Measurements from ENCODE around the gene C2orf92. TPM values are rescaled to one million over a fixed set of nuclear protein-coding genes. Genes with fewer than 3 reads are reported as not detected.

Gene C2orf92
- total RNA-seq, 1 experiment from 2014 or later = 6.0 TPM

DNA sequence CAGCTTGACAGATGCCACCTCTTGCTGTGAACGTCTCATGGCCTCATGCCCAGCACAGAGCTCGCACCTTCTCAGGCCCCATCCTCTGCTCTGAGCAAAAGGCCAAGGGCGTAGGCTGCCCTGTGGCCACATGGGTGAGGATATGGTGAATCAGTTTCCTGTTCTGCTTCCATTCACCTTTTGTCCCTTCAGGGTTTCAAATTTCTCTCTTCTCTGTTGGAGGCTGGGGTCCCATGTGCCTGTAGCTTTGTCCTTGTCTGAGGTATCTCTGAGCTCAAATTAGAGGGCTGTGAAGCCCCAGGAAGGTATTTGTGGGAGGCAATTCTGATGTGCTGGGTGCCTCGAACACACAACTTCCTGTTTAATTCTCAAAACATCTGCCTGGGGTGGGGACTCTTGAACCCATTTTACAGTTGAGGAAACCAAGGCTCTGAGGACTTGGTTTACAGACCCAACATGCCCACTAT, 72.9 kb downstream of the C2orf92 start:
- CTCF ChIA-PET = interaction anchor here (0.8 kb wide), 1 partner anchor 545 kb away, joined by 3 read pairs; no protein-coding TSS in a partner anchor
- Histone ChIP-seq H3K9me3 (ENCODE audit: control insufficient read depth, insufficient read depth, low read depth, low read length) (no peaks in the 10 kb centered on the region), H3K27me3 (ENCODE audit: control insufficient read depth, insufficient read depth, low read length) (no peaks in the 10 kb centered on the region), H3K4me3 (ENCODE audit: low read depth in 2 of 2, low read length in 2 of 2) (no peak overlapping the region), H3K27ac (ENCODE audit: low read length) (no peak overlapping the region), H3K36me3 (ENCODE audit: control insufficient read depth, insufficient read depth, low read length) (no peaks in the 10 kb centered on the region), H3K4me1 (ENCODE audit: control insufficient read depth, insufficient read depth, low read length) (no peaks in the 10 kb centered on the region)
- in situ Hi-C loops (cut with HindIII; ENCODE audit: low pct_unique_long_range_greater_than_20kb, low sequenced_read_pairs) (no loop called here), intact Hi-C loops (cut with micrococcal nuclease; ENCODE audit: unreplicated experiment) (no loop called here)
- TF ChIP-seq, protein P1, sequence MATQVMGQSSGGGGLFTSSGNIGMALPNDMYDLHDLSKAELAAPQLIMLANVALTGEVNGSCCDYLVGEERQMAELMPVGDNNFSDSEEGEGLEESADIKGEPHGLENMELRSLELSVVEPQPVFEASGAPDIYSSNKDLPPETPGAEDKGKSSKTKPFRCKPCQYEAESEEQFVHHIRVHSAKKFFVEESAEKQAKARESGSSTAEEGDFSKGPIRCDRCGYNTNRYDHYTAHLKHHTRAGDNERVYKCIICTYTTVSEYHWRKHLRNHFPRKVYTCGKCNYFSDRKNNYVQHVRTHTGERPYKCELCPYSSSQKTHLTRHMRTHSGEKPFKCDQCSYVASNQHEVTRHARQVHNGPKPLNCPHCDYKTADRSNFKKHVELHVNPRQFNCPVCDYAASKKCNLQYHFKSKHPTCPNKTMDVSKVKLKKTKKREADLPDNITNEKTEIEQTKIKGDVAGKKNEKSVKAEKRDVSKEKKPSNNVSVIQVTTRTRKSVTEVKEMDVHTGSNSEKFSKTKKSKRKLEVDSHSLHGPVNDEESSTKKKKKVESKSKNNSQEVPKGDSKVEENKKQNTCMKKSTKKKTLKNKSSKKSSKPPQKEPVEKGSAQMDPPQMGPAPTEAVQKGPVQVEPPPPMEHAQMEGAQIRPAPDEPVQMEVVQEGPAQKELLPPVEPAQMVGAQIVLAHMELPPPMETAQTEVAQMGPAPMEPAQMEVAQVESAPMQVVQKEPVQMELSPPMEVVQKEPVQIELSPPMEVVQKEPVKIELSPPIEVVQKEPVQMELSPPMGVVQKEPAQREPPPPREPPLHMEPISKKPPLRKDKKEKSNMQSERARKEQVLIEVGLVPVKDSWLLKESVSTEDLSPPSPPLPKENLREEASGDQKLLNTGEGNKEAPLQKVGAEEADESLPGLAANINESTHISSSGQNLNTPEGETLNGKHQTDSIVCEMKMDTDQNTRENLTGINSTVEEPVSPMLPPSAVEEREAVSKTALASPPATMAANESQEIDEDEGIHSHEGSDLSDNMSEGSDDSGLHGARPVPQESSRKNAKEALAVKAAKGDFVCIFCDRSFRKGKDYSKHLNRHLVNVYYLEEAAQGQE (IDR thresholded peaks at IDR 0.05; ENCODE audit: insufficient read depth in 1 of 2, low read depth in 2 of 2, low read length in 1 of 2) = no peak
- TF ChIP-seq, protein P2, sequence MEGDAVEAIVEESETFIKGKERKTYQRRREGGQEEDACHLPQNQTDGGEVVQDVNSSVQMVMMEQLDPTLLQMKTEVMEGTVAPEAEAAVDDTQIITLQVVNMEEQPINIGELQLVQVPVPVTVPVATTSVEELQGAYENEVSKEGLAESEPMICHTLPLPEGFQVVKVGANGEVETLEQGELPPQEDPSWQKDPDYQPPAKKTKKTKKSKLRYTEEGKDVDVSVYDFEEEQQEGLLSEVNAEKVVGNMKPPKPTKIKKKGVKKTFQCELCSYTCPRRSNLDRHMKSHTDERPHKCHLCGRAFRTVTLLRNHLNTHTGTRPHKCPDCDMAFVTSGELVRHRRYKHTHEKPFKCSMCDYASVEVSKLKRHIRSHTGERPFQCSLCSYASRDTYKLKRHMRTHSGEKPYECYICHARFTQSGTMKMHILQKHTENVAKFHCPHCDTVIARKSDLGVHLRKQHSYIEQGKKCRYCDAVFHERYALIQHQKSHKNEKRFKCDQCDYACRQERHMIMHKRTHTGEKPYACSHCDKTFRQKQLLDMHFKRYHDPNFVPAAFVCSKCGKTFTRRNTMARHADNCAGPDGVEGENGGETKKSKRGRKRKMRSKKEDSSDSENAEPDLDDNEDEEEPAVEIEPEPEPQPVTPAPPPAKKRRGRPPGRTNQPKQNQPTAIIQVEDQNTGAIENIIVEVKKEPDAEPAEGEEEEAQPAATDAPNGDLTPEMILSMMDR (IDR thresholded peaks at IDR 0.05) = no peak
- TF ChIP-seq SIN3A (IDR thresholded peaks at IDR 0.05; ENCODE audit: borderline replicate concordance, insufficient read depth, low read depth, low read length) (no peak), TCF7L2 (IDR thresholded peaks at IDR 0.05; ENCODE audit: low read depth, low read length) (no peak), POLR2AphosphoS5 (IDR thresholded peaks at IDR 0.05; ENCODE audit: low read depth, low read length) (no peak)
- POLR2A ChIA-PET = no interaction called here
- no peak for DNase-seq (ENCODE audit: low read depth, low spot score)
- ATAC-seq = no peak
- no TSS peak for BruUV-seq (replicated peaks)

DNA sequence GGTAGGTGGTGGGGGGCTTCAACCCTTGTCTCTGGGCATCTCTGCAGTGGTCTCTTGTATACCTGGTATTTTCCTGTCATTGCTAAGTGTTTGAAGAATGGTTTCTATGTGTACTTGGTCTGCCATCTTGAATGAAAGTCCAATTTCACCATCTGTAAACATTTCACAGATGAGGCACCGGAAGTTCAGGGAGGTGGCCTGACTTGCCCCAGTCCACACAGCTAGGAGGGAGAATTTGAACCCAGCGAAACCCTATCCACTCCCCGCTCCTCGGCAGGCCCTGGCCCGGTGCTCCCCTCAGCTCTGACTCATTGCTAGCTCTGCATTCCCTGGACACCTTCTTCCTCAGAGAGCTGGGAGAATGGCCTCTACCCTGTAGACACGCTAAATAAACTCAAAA, 74.4 kb downstream of the C2orf92 start:
- in situ Hi-C loops (cut with HindIII; ENCODE audit: low pct_unique_long_range_greater_than_20kb, low sequenced_read_pairs) = no loop called here

More for the DNA sequence above, 74.4 kb downstream of the C2orf92 start:
- POLR2A ChIA-PET = no interaction called here
- TF ChIP-seq, protein P2 (IDR thresholded peaks at IDR 0.05) = no peak
- TF ChIP-seq POLR2AphosphoS5 (IDR thresholded peaks at IDR 0.05; ENCODE audit: low read depth, low read length) = no peak
- TF ChIP-seq, protein P1 (IDR thresholded peaks at IDR 0.05; ENCODE audit: insufficient read depth in 1 of 2, low read depth in 2 of 2, low read length in 1 of 2) = no peak
- TF ChIP-seq SIN3A (IDR thresholded peaks at IDR 0.05; ENCODE audit: borderline replicate concordance, insufficient read depth, low read depth, low read length) = no peak
- TF ChIP-seq TCF7L2 (IDR thresholded peaks at IDR 0.05; ENCODE audit: low read depth, low read length) = no peak
- H3K27me3 ChIP-seq (ENCODE audit: control insufficient read depth, insufficient read depth, low read length) = no peaks in the 10 kb centered on the region
- no peak overlapping the region for H3K4me3 ChIP-seq (ENCODE audit: low read depth in 2 of 2, low read length in 2 of 2)
- H3K36me3 ChIP-seq (ENCODE audit: control insufficient read depth, insufficient read depth, low read length) = no peaks in the 10 kb centered on the region
- ATAC-seq (no peak), DNase-seq (ENCODE audit: low read depth, low spot score) (no peak)
- no peaks in the 10 kb centered on the region for H3K9me3 ChIP-seq (ENCODE audit: control insufficient read depth, insufficient read depth, low read depth, low read length)
- H3K4me1 ChIP-seq (ENCODE audit: control insufficient read depth, insufficient read depth, low read length) = no peaks in the 10 kb centered on the region
- no TSS peak for BruUV-seq (replicated peaks)
- intact Hi-C loops (cut with micrococcal nuclease; ENCODE audit: unreplicated experiment) = no loop called here
- no peak overlapping the region for H3K27ac ChIP-seq (ENCODE audit: low read length)
- CTCF ChIA-PET = no interaction called here
